COR-L47 (cell line): ENCODE results near the gene TSPAN18.

ENCODE experiments used
- DNase-seq: peaks from one replicate; lab custom pipeline; 2025; lab: John Stamatoyannopoulos, UW

TSPAN18 gene

DNA sequence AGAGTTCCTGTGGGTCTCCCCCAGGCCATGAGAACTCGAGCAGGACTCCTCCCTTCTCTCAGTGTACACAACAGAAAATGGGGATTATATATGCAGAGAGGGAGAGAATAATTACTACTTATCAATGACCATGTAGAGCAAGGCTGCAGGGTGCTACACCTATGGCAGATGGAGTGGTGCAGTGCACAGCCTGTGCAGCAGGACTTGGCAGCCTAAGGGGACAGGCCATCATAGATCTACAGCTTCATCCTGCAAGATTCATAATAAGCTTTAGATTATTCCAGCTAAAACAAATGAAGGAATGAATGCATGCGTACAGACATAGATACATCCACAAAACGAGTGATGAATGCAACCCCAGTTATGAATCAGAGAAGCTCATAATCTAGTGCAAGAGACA, 232.3 kb downstream of the TSPAN18 start:
- DNase-seq = no peak

DNA sequence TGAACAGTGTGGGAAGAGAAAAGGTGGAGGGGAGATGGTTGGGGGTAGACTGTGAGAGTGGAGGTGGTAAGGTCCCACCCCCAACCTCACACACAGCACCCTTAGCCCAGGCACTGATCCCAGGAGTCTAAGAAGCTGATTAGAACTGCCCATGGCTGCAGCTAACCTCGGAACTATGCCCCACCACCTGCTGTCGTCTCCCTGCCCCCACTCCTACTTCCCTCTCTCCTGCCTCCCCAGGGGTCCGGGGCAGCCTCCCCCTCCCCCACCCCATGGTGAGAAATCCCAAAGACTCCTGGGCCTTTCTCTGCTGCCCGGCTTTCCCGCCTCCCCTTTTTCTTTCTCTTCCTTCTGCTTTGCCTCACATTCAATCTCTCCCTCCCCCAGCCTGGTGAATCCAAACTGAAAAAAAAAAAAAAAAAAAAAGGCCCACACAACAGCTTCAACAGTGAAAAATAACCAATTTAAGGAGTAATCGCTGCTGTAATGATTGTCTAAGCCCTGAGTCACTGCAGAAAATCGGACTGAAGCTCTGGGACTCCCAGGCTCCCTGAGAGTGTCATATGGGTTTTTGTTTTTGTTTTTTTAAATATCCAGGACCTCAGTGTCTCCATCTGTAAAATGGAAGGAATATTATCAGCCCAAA, 233.6 kb downstream of the TSPAN18 start:
- no peak for DNase-seq

- DNase-seq = no peak
Measured at GRCh38 chr11:44962464-44962863, 235.7 kb downstream of the TSPAN18 start.

GRCh38 chr11:44963136-44963535, 236.4 kb downstream of the TSPAN18 start:
- no peak for DNase-seq

DNA sequence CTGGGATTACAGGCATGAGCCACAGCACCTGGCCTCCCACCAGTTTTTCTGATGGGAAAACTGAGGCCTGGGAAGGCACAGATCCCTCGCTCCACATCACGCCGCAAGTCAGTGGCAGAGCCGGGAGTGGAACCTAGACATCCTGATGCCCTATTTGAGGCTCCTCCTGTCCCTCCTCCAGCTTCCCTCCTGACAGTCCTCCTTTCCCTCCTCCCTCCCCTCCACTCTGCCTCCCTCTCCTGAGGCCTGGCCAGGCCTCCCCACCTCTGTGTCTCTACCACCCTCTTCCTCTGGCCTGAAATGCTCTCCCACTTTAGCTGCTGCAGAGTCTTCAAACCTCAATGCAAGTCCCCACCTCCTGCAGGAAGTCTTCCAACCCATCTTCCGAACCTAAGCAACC, 237.2 kb downstream of the TSPAN18 start:
- no peak for DNase-seq

GRCh38 chr11:44964526-44965209, 237.9 kb downstream of the TSPAN18 start:
- DNase-seq = peak; percentile 26

DNA sequence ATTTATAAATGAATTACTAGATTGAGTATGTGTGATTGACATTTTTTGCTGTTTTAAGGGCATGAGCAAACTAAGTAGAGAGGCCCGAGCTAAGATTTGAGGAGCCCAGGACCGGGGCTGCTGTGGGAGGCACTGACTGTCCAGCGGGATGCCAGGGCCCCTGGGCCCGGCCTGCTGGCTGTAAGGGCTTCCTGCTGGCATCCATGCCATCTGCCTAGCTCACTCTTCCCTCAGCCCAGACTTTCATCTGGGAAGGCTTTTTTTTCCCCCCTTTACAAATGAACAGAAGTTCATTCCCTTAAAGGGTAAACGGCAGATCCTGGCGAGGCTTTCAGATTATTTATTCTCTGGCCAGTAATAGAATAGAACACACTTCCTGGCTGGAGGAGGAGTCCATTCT, 239.9 kb downstream of the TSPAN18 start:
- no peak for DNase-seq

GRCh38 chr11:44967930-44968496, 241.3 kb downstream of the TSPAN18 start:
- no peak for DNase-seq

DNA sequence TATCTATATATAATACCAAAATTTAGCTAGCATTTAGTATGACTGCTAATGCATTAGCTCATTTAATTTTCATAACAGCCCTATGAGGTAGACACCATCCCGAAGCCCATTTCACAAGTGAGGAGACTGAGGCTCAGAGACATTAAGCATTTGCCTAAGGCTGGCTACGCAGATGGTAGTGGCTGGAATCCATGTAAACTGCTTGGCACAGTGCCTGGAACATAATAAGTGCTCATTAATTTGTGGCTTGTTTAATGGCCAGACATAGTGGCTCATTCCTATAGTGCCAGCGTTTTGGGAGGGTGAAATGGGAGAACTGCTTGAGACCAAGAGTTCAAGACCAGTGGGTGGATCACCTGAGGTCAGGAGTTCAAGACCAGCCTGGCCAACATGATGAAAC, 241.7 kb downstream of the TSPAN18 start:
- DNase-seq = peak; percentile 17

GRCh38 chr11:44969651-44970252, 243.0 kb downstream of the TSPAN18 start:
- DNase-seq = no peak

DNA sequence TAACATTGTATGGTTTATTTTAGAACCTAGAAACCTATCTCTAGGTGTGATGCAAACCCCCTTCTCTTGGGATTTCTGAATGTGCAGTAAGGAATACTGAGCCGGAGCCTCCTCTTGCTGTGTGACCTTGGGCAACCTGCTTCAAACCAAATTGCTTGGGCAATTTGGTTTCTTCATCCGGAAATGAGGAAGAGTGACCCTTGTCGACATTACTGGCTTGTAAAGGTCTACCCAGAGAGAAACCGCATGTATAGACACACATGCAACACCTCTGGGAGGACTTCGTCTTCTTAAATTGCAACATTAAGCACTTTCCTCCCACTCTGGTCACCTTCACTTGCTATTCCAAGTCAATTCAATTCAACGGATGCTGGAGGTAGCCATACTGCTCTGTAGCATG, 243.5 kb downstream of the TSPAN18 start:
- DNase-seq = no peak

DNA sequence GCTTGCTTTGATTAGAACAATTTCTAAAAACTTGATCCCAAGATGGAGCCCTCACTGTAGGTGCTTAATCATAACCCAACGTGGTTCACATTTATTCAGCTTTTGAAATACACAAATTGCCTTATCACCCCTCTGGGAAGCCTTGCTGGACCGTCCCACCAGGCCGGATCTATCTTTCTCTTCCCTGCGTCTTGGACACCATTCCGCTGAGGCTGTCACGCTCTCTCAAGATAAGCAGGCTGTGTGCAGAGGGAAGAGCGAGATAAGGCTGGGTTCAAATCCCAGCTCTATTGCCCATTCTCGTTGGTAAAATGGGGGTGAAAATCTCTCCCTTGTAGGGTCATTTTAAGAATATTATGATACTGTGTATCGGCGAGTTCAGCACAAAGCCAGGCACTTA, 244.4 kb downstream of the TSPAN18 start:
- no peak for DNase-seq

DNA sequence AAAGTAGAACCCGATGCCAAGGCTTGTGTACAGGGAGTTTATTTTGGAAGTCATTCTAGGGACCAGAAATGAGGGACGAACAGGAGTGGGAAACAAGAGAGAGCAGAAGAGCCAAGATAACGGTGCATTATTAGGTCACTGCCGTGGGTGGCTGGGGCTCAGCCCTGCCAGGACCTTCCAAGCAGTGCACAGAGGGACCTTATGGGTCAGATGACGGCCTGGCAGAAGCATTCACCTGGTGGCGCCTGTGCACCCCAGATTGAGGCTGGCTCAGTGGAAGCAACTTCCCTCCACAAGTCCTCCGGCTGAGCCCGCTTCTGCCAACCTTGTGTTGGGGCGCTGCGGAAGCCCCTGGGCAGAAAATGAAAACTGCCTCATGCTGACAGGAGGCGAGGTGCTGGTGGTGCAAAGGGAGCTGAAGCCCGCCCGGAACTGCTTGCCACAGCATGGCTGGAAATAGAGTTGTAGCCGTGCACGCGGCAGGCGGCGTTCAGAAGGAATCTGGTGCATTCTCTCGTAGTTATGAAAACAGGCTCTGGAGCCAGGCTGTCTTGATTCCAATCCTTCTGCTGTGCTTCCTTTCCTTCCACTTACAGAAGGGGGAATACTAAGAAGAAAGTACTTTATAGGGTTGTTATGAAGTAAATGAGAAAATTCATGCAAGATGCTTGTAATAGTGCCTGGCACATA, 246.1 kb downstream of the TSPAN18 start:
- DNase-seq = no peak

- DNase-seq = peak; percentile 66
Measured at GRCh38 chr11:44973632-44974401, 247.1 kb downstream of the TSPAN18 start.

- DNase-seq = no peak
Measured at GRCh38 chr11:44974402-44975000, 247.7 kb downstream of the TSPAN18 start.

- DNase-seq = no peak
Measured at GRCh38 chr11:44976576-44976975, 249.8 kb downstream of the TSPAN18 start.

DNA sequence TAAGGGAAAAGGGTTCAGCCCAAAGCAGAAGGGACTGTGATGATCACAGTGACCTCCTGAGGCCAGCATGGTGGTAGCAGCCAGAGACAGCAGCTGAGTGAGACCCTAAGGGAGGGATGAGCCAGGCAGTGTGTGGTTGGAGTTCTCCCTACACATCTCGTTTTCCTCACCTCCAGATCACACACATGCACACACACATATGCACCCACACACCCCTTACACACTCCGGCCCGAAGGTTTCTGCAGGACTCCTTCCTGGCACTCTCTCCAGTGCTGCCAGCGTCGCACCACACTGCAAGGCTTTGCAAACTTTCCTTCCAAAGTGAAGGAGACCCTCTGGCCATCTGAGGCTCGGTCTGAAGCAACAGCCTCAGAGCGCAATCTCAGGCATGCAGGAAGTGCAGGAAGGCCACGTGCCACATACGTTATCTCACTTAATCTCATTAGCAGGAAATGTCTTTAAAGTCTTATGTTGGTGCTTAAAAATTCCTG, 250.8 kb downstream of the TSPAN18 start:
- peak; percentile 4 for DNase-seq

DNA sequence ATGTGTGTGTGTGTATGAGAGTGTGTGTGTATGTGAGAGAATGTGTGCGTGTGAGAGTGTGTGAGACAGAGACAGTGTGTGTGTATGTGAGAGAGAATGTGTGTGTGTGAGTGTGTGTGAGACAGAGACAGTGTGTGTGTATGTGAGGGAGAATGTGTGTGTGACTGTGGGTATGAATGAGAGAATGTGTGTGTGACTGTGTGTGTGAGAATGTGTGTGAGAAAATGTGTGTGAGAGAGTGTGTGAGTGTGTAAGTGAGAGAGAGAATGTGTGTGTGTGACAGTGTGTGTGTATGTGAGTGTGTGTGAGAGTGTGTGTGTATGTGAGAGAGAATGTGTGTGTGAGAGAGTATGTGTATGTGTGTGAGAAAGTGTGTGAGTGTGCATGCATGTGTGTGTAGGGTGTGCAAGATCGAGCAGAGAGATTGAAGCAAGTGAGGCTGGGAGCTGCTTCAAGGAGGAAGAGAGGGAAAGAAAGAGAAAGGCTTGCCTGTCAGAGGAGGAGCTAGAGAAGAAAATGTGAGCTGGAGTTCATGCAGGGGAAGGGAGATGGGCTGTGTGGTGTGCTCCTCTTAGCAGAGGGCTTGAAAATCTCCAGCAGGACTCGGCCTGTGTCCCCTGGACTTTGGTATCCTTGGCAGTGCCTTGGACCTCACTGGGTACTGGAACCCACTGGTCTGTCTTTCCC, 251.7 kb downstream of the TSPAN18 start:
- DNase-seq = no peak

- peak; percentile 96 for DNase-seq
Measured at GRCh38 chr11:44978961-44979331, 252.2 kb downstream of the TSPAN18 start.

- peak; percentile 92 for DNase-seq
Measured at GRCh38 chr11:44979543-44980399, 253.0 kb downstream of the TSPAN18 start.
